ENCODE measurements around the gene RREB1.

- TF ChIP-seq HOXB13 (CRISPR knock-in tag; IDR thresholded peaks at IDR 0.05; ENCODE audit: low read depth), result no peak
- no peak for TF ChIP-seq CBX2 (IDR thresholded peaks at IDR 0.05; ENCODE audit: borderline replicate concordance, low read depth)
- no peak for TF ChIP-seq POLR2A (IDR thresholded peaks at IDR 0.05; ENCODE audit: low read length)
- no peak for TF ChIP-seq MAZ (IDR thresholded peaks at IDR 0.05; ENCODE audit: borderline replicate concordance, low read depth, low read length)
- no peak for TF ChIP-seq RCOR1 (IDR thresholded peaks at IDR 0.05; ENCODE audit: low read depth, low read length)
- TF ChIP-seq, protein P1, sequence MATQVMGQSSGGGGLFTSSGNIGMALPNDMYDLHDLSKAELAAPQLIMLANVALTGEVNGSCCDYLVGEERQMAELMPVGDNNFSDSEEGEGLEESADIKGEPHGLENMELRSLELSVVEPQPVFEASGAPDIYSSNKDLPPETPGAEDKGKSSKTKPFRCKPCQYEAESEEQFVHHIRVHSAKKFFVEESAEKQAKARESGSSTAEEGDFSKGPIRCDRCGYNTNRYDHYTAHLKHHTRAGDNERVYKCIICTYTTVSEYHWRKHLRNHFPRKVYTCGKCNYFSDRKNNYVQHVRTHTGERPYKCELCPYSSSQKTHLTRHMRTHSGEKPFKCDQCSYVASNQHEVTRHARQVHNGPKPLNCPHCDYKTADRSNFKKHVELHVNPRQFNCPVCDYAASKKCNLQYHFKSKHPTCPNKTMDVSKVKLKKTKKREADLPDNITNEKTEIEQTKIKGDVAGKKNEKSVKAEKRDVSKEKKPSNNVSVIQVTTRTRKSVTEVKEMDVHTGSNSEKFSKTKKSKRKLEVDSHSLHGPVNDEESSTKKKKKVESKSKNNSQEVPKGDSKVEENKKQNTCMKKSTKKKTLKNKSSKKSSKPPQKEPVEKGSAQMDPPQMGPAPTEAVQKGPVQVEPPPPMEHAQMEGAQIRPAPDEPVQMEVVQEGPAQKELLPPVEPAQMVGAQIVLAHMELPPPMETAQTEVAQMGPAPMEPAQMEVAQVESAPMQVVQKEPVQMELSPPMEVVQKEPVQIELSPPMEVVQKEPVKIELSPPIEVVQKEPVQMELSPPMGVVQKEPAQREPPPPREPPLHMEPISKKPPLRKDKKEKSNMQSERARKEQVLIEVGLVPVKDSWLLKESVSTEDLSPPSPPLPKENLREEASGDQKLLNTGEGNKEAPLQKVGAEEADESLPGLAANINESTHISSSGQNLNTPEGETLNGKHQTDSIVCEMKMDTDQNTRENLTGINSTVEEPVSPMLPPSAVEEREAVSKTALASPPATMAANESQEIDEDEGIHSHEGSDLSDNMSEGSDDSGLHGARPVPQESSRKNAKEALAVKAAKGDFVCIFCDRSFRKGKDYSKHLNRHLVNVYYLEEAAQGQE (IDR thresholded peaks at IDR 0.05), result no peak
- no peak for TF ChIP-seq BHLHE40 (IDR thresholded peaks at IDR 0.05; ENCODE audit: low read depth, low read length)
These were observed 154.2 kb downstream of the RREB1 start for GRCh38 chr6:7261852-7262461.
